Neuronal stem cell (in vitro differentiated cells): ENCODE data around the gene OR10A4.
"Not testable (repeated sequence)": the region's sequence is repeated elsewhere in the genome, so short reads cannot be mapped to it uniquely, and the experiment has no call there.

Source experiments
- DNase-seq: peaks from one replicate; pipeline ENCODE4 v3.0.0-alpha.2; 2013; ENCODE audit warnings: low spot score
- H2AFZ ChIP-seq: one replicate; pipeline ENCODE4 v1.6.1; 2013; ENCODE audit warnings: mild to moderate bottlenecking, low read length, inconsistent platforms
- H2AK5ac ChIP-seq: 2 replicates; pipeline ENCODE4 v1.6.1; 2013; ENCODE audit warnings: low read depth, mild to moderate bottlenecking, inconsistent platforms, low read length, moderate library complexity, mixed read lengths
- H2BK120ac ChIP-seq: 2 replicates; pipeline ENCODE4 v1.6.1; 2013; ENCODE audit warnings: low read depth, mild to moderate bottlenecking, inconsistent platforms, low read length, moderate library complexity, mixed read lengths
- H2BK12ac ChIP-seq: one replicate; pipeline ENCODE4 v1.6.1; 2013; ENCODE audit warnings: low read length, inconsistent platforms
- H2BK15ac ChIP-seq: 2 replicates; pipeline ENCODE4 v1.6.1; 2013; ENCODE audit warnings: mild to moderate bottlenecking, low read length, inconsistent platforms, mixed read lengths
- H2BK5ac ChIP-seq: one replicate; pipeline ENCODE4 v1.6.1; 2013; ENCODE audit warnings: inconsistent platforms, mild to moderate bottlenecking, low read length, moderate library complexity
- H3K14ac ChIP-seq: one replicate; pipeline ENCODE4 v1.6.1; 2013; ENCODE audit warnings: low read length, inconsistent platforms
- H3K18ac ChIP-seq: 2 replicates; pipeline ENCODE4 v1.6.1; 2013; ENCODE audit warnings: low read length, inconsistent platforms
- H3K23ac ChIP-seq: 2 replicates; pipeline ENCODE4 v1.6.1; 2013; ENCODE audit warnings: low read depth, mild to moderate bottlenecking, mixed read lengths, low read length, inconsistent platforms; ENCODE audit not compliant: poor library complexity
- H3K27ac ChIP-seq: replicated peaks from 3 replicates; pipeline ENCODE4 v1.5.1; 2013; ENCODE audit warnings: low read length, inconsistent platforms
- H3K27me3 ChIP-seq, 3 experiments: 2 replicates each; pipeline ENCODE4 v1.6.1; 2013; ENCODE audit warnings: low read length in 3 of 3, mild to moderate bottlenecking in 2 of 3, inconsistent platforms in 1 of 3, low read depth in 1 of 3, mixed read lengths in 1 of 3, moderate library complexity in 1 of 3; ENCODE audit not compliant: control insufficient read depth in 3 of 3, insufficient read depth in 3 of 3
- H3K36me3 ChIP-seq, 2 donors: replicated peaks in 1 of 2; 2 replicates each; pipeline ENCODE4 v1.6.1; 2013; ENCODE audit warnings: low read length in 2 of 2; ENCODE audit not compliant: control insufficient read depth in 2 of 2, insufficient read depth in 2 of 2
- H3K4ac ChIP-seq: 2 replicates; pipeline ENCODE4 v1.6.1; 2013; ENCODE audit warnings: inconsistent platforms, mild to moderate bottlenecking, low read length, moderate library complexity
- H3K4me1 ChIP-seq, 2 donors: 1 replicate in 1 of 2; 2 replicates in 1 of 2; pipeline ENCODE4 v1.6.1; 2013; ENCODE audit warnings: low read length in 2 of 2, low read depth in 1 of 2; ENCODE audit not compliant: control insufficient read depth in 2 of 2, insufficient read depth in 1 of 2
- H3K4me2 ChIP-seq: one replicate; pipeline ENCODE4 v1.6.1; 2013; ENCODE audit warnings: mild to moderate bottlenecking, low read length, inconsistent platforms; ENCODE audit not compliant: insufficient read depth, poor library complexity, severe bottlenecking
- H3K4me3 ChIP-seq, 2 donors: 2 replicates each; pipeline ENCODE4 v1.5.1; 2013; ENCODE audit warnings: low read length in 2 of 2, mild to moderate bottlenecking in 2 of 2, inconsistent platforms in 1 of 2, moderate library complexity in 1 of 2
- H3K79me1 ChIP-seq: one replicate; pipeline ENCODE4 v1.6.1; 2013; ENCODE audit warnings: low read depth, mild to moderate bottlenecking, inconsistent platforms, low read length, moderate library complexity
- H3K9ac ChIP-seq: one replicate; pipeline ENCODE4 v1.6.1; 2013; ENCODE audit warnings: mild to moderate bottlenecking, low read depth, low read length, inconsistent platforms; ENCODE audit not compliant: poor library complexity
- H3K9me3 ChIP-seq, 2 donors: replicated peaks in 1 of 2; 2 replicates each; pipeline versions ENCODE3 to v1.6.1; 2013; ENCODE audit warnings: low read length in 2 of 2, mild to moderate bottlenecking in 2 of 2, inconsistent platforms in 1 of 2, low read depth in 1 of 2, mixed read lengths in 1 of 2, moderate library complexity in 1 of 2; ENCODE audit not compliant: control insufficient read depth in 2 of 2, insufficient read depth in 1 of 2
- H4K8ac ChIP-seq: one replicate; pipeline ENCODE4 v1.6.1; 2013; ENCODE audit warnings: low read depth, mild to moderate bottlenecking, inconsistent platforms, low read length, moderate library complexity
- H4K91ac ChIP-seq: one replicate; pipeline ENCODE4 v1.6.1; 2013; ENCODE audit warnings: low read length, low read depth, mild to moderate bottlenecking, inconsistent platforms; ENCODE audit not compliant: poor library complexity
- WGBS, 2 donors: extraction: QIAGEN DNeasy Blood & Tissue Kit; methylation state at CpG; one replicate each; pipeline ENCODE4 v1.1.7; 2013; ENCODE audit warnings: missing lambda C conversion rate in 2 of 2, mixed read lengths in 1 of 2; ENCODE audit not compliant: insufficient read length in 2 of 2, insufficient replicate concordance in 1 of 2; ENCODE audit errors: extremely low coverage in 2 of 2; 5-methylcytosine and 5-hydroxymethylcytosine counted together

OR10A4 gene

GRCh38 chr11:6850526-6850925, 25.9 kb upstream of the OR10A4 start:
- H3K4me3 ChIP-seq = no peak overlapping the region
- H2BK15ac ChIP-seq = no peak overlapping the region
- H2BK5ac ChIP-seq = no peak overlapping the region
- H3K9ac ChIP-seq = no peak overlapping the region
- H3K18ac ChIP-seq = no peak overlapping the region
- no peak overlapping the region for H4K8ac ChIP-seq
- H3K9me3 ChIP-seq = no peaks in the 10 kb centered on the region
- H3K27ac ChIP-seq = no peak overlapping the region
- no peaks in the 10 kb centered on the region for H3K36me3 ChIP-seq
- no peak overlapping the region for H3K14ac ChIP-seq
- H2BK12ac ChIP-seq = no peak overlapping the region
- H3K4ac ChIP-seq = no peak overlapping the region
- H3K27me3 ChIP-seq = no peaks in the 10 kb centered on the region
- DNase-seq = no peak
- no peak overlapping the region for H4K91ac ChIP-seq
- no peaks in the 10 kb centered on the region for H3K4me1 ChIP-seq
- no peak overlapping the region for H2AFZ ChIP-seq
- H2BK120ac ChIP-seq = no peak overlapping the region
- WGBS, 2 donors = no CpG with 5 or more reads among the region's 2 CpGs
- no peak overlapping the region for H3K23ac ChIP-seq
- H3K79me1 ChIP-seq = no peaks in the 10 kb centered on the region
- no peak overlapping the region for H2AK5ac ChIP-seq
- no peak overlapping the region for H3K4me2 ChIP-seq

- not testable (repeated sequence) for DNase-seq, H3K4me3 ChIP-seq, H3K23ac ChIP-seq, H3K14ac ChIP-seq, H3K79me1 ChIP-seq, H2BK5ac ChIP-seq, H3K4ac ChIP-seq, H2BK12ac ChIP-seq, H3K27me3 ChIP-seq, H3K27ac ChIP-seq, H2BK120ac ChIP-seq, H3K9ac ChIP-seq, H2AFZ ChIP-seq, H2BK15ac ChIP-seq, H4K91ac ChIP-seq, H3K4me1 ChIP-seq, H3K4me2 ChIP-seq, H2AK5ac ChIP-seq, H3K36me3 ChIP-seq, H4K8ac ChIP-seq, H3K18ac ChIP-seq, H3K9me3 ChIP-seq
- WGBS, 2 donors = no CpG with 5 or more reads among the region's 6 CpGs
Observed at GRCh38 chr11:6854801-6855200, 21.6 kb upstream of the OR10A4 start.

GRCh38 chr11:6855971-6856541, 20.4 kb upstream of the OR10A4 start:
- H3K18ac ChIP-seq = no peak overlapping the region
- no peak overlapping the region for H3K4ac ChIP-seq
- peaks cover 0 to 7% of the 10 kb centered on the region in 2 donors for H3K4me1 ChIP-seq
- H3K4me3 ChIP-seq = no peak overlapping the region
- no peaks in the 10 kb centered on the region for H3K27me3 ChIP-seq
- H2AK5ac ChIP-seq = no peak overlapping the region
- H4K8ac ChIP-seq = no peak overlapping the region
- H2BK5ac ChIP-seq = no peak overlapping the region
- no peak overlapping the region for H3K4me2 ChIP-seq
- peak overlapping the region; percentile 73 for H3K27ac ChIP-seq
- H2BK120ac ChIP-seq = no peak overlapping the region
- no CpG with 5 or more reads among the region's 1 CpG for WGBS, 2 donors
- H3K9ac ChIP-seq = no peak overlapping the region
- no peaks in the 10 kb centered on the region for H3K79me1 ChIP-seq
- no peak overlapping the region for H3K23ac ChIP-seq
- H3K14ac ChIP-seq = no peak overlapping the region
- DNase-seq = peak; percentile 59
- no peaks in the 10 kb centered on the region for H3K9me3 ChIP-seq
- H4K91ac ChIP-seq = no peak overlapping the region
- H2AFZ ChIP-seq = no peak overlapping the region
- H2BK12ac ChIP-seq = no peak overlapping the region
- no peaks in the 10 kb centered on the region for H3K36me3 ChIP-seq
- no peak overlapping the region for H2BK15ac ChIP-seq

- Histone ChIP-seq H3K18ac (no peak overlapping the region), H4K8ac (no peak overlapping the region), H3K4me1 (peaks cover 0 to 7% of the 10 kb centered on the region in 2 donors), H3K4me2 (no peak overlapping the region), H4K91ac (no peak overlapping the region), H3K14ac (no peak overlapping the region), H3K9me3 (no peaks in the 10 kb centered on the region), H2AFZ (no peak overlapping the region), H2AK5ac (no peak overlapping the region), H2BK12ac (no peak overlapping the region), H3K79me1 (no peaks in the 10 kb centered on the region), H2BK5ac (no peak overlapping the region), H3K27me3 (no peaks in the 10 kb centered on the region), H3K27ac (peak overlapping the region; percentile 30), H3K4ac (no peak overlapping the region), H3K4me3 (no peak overlapping the region), H3K36me3 (no peaks in the 10 kb centered on the region), H3K23ac (no peak overlapping the region), H2BK120ac (no peak overlapping the region), H2BK15ac (no peak overlapping the region), H3K9ac (no peak overlapping the region)
- DNase-seq = no peak
- no CpG with 5 or more reads among the region's 3 CpGs for WGBS, 2 donors
Observed at GRCh38 chr11:6856871-6857270, 19.6 kb upstream of the OR10A4 start.
